COR-L47 (cell line): ENCODE results near the gene PIH1D1.
A peak's percentile ranks its signal among the peaks of the same experiment; 100 is the strongest.

Source experiments
- DNase-seq: peaks from one replicate; lab custom pipeline; 2025; lab: John Stamatoyannopoulos, UW

The PIH1D1 gene

GRCh38 chr19:49419173-49419572 is 32.4 kb downstream of the PIH1D1 start:
- no peak for DNase-seq

- DNase-seq: no peak
Observed at GRCh38 chr19:49418511-49418910, 33.1 kb downstream of the PIH1D1 start.

DNA sequence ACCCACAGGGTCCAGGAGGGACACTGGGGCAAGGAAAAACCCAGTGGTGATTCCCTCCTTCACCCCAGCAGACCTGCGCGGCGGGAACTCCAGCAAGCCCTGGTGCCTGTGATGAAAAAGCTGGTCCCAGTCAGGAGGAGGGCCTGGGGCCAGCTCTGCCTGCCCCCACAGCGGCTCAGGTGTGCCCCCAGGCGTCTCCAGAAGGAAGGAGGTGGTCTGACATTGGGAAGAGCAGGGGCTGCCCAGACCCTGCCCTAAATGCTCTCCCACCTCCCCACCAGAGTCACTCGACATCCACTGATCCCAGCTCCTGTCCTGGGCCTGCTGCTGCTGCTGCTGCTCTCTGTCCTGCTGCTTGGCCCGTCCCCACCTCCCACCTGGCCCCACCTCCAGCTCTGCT is 34.5 kb downstream of the PIH1D1 start:
- DNase-seq: no peak

DNA sequence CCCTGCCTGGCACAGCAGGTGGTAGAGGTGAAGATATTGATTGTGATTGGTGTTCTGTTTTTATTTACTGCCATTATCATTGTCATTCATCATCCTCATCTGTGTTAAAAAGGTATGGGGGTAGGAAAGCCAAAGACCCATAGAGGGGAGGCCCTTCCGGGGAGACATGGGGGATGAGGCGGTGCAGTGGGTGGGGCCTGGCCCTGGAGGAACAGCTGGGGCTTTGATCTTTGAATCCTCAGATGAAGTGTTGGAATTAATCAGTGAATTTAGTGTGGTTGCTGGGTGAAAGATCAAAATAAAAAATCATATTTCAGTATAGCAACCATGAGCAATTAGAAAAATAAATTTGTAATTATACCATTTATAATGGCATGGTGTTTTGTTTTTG is 35.8 kb downstream of the PIH1D1 start:
- DNase-seq: no peak

DNA sequence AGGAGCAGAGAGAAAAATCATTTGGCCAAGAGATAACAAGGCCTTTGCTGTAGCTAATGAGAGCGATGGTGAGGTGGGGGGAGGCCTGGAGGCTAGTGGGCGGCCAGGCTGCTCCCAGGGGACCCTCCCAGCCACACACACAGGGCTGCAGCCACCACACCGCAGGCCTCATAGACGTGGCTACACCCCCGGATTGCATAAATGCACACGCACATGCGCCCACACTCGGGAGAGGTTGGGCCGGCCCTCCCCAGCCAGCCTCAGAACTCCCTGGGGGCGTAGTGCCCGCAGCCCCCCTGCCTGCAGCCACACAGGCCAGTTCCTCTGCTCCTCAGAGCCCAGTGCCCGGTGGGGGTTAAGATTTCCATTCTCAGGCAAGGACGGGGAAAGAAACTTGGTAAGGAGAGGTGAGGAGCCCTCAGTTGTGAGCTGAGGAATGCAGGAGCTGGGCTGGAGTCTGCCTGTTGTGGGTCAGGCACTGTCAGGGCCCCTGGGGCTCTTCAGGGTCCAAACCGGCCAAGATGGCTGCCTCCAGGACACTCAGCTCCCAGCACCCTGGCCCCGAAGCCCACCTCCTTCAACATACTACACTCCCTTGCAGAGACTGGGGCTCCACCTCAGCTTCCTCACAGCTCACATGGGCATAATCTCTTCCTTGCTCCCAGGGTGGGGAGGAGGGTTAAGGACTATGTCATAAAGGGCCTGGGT is 36.4 kb downstream of the PIH1D1 start:
- no peak for DNase-seq

- no peak for DNase-seq
Observed at GRCh38 chr19:49414256-49414655, 37.4 kb downstream of the PIH1D1 start.

GRCh38 chr19:49413348-49413747 is 38.3 kb downstream of the PIH1D1 start:
- peak; percentile 71 for DNase-seq

DNA sequence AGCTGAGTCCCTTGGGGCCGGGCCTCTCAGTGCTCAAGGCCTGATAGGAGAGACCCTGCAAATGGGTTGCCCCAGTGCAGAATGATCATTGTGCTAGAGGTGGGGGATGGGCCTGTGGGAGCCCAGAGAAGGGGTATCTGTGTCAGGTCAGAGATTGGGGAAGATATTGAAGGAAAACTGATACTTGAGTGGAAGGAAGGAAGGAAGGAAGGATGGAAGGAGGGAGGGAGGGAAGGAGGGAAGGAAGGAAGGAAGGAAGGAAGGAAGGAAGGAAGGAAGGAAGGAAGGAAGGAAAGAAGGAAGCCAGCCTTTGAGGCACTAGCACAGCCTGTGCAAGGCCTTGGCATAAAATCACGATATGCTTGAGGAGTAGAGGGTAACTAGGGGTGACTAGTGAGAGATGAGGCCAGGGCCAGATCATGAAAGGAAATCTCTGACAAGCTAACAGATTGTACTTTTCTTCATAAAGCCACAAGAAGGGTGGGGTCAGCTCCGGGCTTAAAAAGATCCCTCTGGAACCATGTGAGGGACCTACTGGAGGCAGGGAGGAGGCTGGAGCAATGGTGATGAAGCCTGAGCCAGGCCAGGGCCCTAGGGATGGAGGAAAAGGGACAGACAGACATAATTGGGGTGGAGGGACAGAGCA is 39.8 kb downstream of the PIH1D1 start:
- no peak for DNase-seq

- no peak for DNase-seq
Observed at GRCh38 chr19:49409441-49410029, 42.1 kb downstream of the PIH1D1 start.

DNA sequence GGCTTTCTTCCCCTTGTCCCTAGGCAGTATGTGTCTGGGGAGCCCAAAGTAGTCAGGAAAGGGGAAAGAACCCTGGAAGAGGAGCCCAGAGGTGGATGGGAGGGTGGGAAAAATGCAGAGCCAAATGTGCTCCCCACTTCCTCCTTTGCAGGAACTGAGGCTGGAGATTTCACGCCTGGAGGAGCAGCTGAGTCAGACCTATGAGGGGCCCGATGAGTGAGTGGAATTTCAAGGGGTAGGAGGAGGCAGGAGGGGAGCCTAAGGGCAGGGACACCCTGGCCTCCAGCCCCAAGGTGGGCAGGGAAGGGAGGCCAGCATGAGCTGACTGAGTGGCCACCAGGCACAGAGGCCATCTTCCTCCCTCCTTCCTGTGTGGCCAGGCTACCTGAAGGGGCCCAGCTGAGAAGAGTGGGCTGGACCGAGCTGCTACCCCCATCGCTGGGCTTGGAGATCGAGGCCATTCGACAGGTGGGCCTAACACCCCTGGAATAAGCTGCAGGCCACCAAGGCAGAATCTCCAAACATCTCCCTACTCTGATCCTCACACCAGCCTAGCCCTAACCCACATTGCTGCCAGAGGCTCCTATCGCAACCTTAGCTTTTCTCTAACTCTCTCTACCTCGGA is 42.7 kb downstream of the PIH1D1 start:
- DNase-seq: no peak

DNA sequence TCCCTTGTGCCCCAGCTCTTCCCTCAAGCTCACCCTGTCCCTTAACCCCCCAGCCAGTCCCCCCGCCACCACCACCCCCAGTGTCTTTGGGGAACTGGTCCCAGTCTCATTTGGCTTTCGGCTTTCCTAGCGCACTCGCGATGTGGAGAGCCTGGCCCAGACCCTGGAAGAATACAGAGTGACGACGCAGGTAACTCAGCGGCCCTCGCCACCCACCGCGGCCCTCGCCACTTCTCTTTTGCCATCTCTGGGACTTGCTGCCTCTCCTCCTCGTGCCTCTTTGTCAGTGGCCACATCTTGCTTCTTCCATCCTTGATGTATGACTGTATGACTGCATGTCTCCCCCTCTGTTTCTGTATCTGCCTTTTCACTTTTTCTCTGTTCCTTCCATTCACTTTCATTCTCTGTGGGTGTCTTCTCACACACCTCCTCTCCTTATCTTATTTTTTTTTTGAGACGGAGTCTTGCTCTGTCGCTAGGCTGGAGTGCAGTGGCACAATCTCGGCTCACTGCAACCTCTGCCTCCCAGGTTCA is 44.1 kb downstream of the PIH1D1 start:
- DNase-seq: no peak

DNA sequence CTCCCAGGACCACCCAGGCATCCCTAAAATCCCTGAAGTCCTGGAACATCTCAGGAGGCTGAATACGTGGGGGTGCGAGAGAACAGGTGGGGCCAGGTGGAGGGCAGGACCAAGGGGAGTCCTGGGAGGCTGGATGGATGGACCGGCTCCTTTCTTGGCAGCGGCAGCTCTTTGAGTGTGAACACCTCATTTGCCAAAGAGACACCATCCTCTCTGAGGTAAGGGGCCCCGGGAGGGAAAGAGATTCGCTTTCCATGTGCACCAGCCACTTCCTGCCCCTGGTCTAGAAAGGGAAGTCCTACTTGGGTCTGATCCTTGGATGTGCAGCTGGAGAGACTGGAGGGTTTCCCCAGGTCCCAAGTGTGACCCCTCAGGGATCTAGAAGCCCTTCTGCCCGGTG is 44.5 kb downstream of the PIH1D1 start:
- no peak for DNase-seq

DNA sequence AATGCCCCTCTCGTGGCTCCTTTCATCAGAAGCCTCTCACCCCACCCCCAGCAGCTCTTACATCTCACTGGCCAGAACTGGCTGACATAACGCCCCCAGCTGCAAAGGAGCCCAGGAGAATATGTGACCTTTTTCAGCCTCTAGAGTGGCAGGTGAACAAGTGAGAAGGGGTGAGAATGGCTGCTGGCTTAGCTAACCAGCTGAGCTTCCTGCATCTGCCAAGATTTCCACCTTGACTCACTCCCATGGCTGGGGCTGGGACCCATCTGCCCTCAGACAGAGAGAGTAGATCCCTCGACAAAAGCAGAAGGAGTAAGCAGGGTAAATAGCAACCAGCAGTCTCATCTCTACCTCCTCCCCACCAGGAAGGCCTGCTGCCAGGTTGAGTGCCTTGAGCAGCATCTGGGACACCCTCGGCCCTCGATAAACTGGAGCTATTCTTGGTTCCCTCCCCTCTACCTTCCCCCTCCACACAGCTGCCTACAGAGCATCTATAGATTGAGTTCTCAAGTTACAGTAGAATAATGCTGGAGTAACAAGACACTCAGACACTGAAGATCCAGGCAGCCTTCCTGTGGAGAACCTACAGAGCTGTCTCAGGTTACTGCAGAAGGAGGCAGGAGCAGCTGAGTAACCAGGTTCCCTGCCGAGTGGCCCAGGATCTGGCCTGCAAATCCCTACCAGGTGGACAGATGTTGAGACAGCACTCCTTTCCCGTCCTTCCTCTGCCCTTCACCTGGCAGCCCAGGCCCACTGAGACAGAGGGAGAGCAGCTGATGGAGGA is 48.0 kb downstream of the PIH1D1 start:
- peak; percentile 81 for DNase-seq

- no peak for DNase-seq
Observed at GRCh38 chr19:49400029-49400428, 51.6 kb downstream of the PIH1D1 start.

DNA sequence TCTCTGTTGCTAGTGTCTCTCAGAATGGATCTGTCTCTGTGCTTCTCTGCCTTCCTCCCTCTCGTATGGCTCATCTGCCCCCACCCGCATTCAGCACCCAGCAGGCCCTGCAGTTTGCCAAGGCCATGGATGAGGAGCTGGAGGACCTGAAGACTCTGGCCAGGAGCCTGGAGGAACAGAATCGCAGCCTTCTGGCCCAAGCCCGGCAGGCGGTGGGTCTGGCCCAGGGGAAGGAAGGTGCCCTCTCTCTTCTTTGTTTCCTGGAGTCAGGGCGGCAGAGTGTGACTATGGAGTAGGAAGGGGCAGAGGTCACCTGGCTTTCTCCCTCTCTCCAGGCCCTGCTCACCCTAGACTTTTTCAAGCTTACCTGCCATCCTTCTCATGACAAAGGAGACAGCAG is 52.7 kb downstream of the PIH1D1 start:
- DNase-seq: no peak

DNA sequence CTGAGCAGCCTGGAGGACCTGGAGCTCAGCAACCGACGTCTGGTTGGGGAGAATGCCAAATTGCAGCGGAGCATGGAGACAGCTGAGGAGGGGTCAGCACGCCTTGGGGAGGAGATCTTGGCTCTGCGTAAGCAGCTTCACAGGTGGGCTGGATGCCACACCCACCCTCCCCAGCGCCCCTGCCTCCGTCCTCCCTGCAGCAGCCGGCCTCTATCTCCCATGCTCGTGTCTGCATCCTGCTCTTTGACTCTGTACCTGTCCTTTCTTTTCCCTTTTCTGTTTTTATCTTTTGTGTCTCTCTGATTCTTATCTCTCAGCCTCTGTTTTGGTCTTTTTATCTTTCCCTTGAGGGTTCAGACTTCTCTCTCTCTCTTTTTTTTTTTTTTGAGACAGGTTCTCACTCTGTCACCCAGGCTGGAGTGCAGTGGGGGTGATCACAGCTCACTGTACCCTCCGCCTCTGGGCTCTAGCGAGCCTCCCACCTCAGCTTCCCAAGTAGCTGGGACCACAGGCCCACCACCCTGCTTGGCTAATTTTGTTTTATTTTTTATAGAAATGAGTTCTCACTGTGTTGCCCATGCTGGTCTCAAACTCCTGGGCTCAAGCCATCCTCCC is 53.5 kb downstream of the PIH1D1 start:
- DNase-seq: no peak

DNA sequence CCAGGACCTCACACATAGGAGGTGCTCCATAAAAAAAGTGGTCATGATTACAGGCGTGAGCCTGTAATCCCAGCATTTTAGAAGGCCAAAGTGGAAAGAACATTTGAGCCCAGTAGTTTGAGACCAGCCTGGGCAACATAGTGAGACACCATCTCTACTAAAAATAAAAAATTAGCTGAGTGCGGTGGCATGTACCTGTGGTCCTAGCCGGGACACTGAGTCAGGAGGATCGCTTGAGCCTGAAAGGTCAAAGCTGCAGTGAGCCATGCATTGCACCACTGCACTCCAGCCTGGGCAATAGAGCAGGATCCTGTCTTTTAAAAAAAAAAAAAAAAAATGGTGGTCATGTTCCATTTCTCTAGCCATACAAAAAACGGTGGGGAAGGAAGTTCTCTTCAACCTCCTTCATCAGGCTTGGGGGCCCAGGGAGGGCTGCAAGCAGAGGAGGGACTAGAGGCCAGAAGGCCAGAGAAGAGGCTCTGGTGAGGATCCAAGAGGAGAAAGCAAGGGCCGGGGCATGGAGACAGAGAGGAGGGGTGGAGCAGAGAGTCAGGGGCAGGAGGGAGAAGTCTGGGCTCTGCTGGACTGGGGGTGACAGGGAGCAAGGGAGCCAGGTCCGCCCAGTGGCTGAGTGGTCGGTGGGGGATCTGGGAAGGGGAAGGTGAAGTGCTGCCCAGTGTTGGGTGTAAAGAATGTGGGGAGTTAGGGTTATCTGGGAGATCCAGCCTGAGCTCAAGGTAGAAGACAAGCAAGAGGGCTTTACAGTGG is 54.7 kb downstream of the PIH1D1 start:
- no peak for DNase-seq
